Lung (tissue), 12 donors: Measurements from ENCODE around the gene NOC4L. TPM values are rescaled to one million over a fixed set of nuclear protein-coding genes. Genes with fewer than 3 reads are reported as not detected.

Source experiments
- ATAC-seq: fragments of 200-7000 bp; cut with Tn5 transposase; one replicate; pipeline ENCODE4 v1.9.1; 2020; ENCODE audit warnings: moderate number of reproducible peaks; ENCODE audit not compliant: insufficient read depth, low FRiP score
- DNase-seq, 3 donors: peaks; one replicate each; pipeline ENCODE4 v3.0.0-alpha.2; 2013 to 2017
- H3K27ac ChIP-seq, 2 donors: one replicate each; pipeline ENCODE4 v1.5.1; 2013; ENCODE audit warnings: mild to moderate bottlenecking in 2 of 2, moderate library complexity in 2 of 2, control low read depth in 1 of 2, inconsistent platforms in 1 of 2, low read depth in 1 of 2, low read length in 1 of 2
- H3K27me3 ChIP-seq, 3 donors: one replicate each; pipeline ENCODE4 v1.5.1; 2013; ENCODE audit warnings: low read length in 2 of 3; ENCODE audit not compliant: control insufficient read depth in 3 of 3, insufficient read depth in 3 of 3
- H3K36me3 ChIP-seq, 4 donors: one replicate each; pipeline ENCODE4 v1.5.1; 2013; ENCODE audit warnings: low read length in 4 of 4, mild to moderate bottlenecking in 1 of 4, moderate library complexity in 1 of 4; ENCODE audit not compliant: control insufficient read depth in 4 of 4, insufficient read depth in 4 of 4
- H3K4me1 ChIP-seq, 5 donors: one replicate each; pipeline ENCODE4 v1.5.1; 2013; ENCODE audit warnings: low read length in 5 of 5, mild to moderate bottlenecking in 2 of 5, moderate library complexity in 1 of 5; ENCODE audit not compliant: control insufficient read depth in 5 of 5, insufficient read depth in 5 of 5
- H3K4me3 ChIP-seq: one replicate; pipeline ENCODE4 v1.5.1; 2013; ENCODE audit warnings: mild to moderate bottlenecking, control low read depth, moderate library complexity
- H3K9ac ChIP-seq, 2 donors: one replicate each; pipeline ENCODE4 v1.5.1; 2013; ENCODE audit warnings: low read length in 2 of 2, control low read depth in 1 of 2; ENCODE audit not compliant: insufficient read depth in 1 of 2
- H3K9me3 ChIP-seq, 4 donors: one replicate each; pipeline ENCODE4 v1.5.1; 2013; ENCODE audit warnings: low read length in 3 of 4, mild to moderate bottlenecking in 1 of 4, moderate library complexity in 1 of 4; ENCODE audit not compliant: control insufficient read depth in 4 of 4, insufficient read depth in 3 of 4
- CTCF ChIP-seq: IDR thresholded peaks from 2 replicates; pipeline ENCODE4 v1.5.1; 2012; ENCODE audit warnings: mild to moderate bottlenecking; ENCODE audit errors: control extremely low read depth, extremely low read depth
- WGBS, 2 donors: extraction: QIAGEN DNeasy Blood & Tissue Kit; methylation state at CpG; one replicate each; pipeline ENCODE4 v1.1.7; 2013; 5-methylcytosine and 5-hydroxymethylcytosine counted together
- polyA plus RNA-seq, 2 donors: library from polyadenylated mRNA; stranded (reverse); fragments of 200-250 nt; gene quantifications; one replicate each; pipeline ENCODE4 v1.2.1, GENCODE V29; 2013
- total RNA-seq, 2 donors: library from RNA; depleted of rRNA in 1 of 2; stranded (reverse); fragments of >200 nt in 1 of 2; gene quantifications; one replicate each; pipeline ENCODE4 v1.2.1, GENCODE V29; 2014 to 2021
- donor health status: control.
- donor health status: control.
- donor health status: Bipolar disorder and iron deficiency.
- donor health status: healthy.
- donor health status: DM: yes; HTN: yes; CAD: no.

Gene NOC4L
- total and polyA plus RNA-seq, 4 donors = 6.3 to 27.8 (median 25.9) TPM

GRCh38 chr12:132121283-132121682 lies 23.0 kb upstream of the NOC4L start:
- Histone ChIP-seq H3K27me3 (no peaks in the 10 kb centered on the region), H3K4me1 (no peaks in the 10 kb centered on the region), H3K27ac (no peak overlapping the region), H3K9ac (no peak overlapping the region), H3K4me3 (no peak overlapping the region), H3K36me3 (peaks cover 6 to 32% (median 19%) of the 10 kb centered on the region in 4 donors), H3K9me3 (peaks cover 0 to 2% (median 0%) of the 10 kb centered on the region in 4 donors)
- ATAC-seq (no peak), DNase-seq (no peak)
- TF ChIP-seq CTCF = no peak
- WGBS, 2 donors = 95 to 97% methylated on average over 14 of the region's 14 CpGs

GRCh38 chr12:132123970-132124765 lies 20.1 kb upstream of the NOC4L start:
- ATAC-seq (no peak), DNase-seq (no peak)
- WGBS, 2 donors = 88 to 94% methylated on average over 12 of the region's 12 CpGs
- Histone ChIP-seq H3K27me3 (no peaks in the 10 kb centered on the region), H3K4me1 (no peaks in the 10 kb centered on the region), H3K4me3 (no peak overlapping the region), H3K9me3 (peaks cover 0 to 5% (median 2%) of the 10 kb centered on the region in 4 donors), H3K36me3 (peaks cover 13 to 34% (median 23%) of the 10 kb centered on the region in 4 donors), H3K27ac (no peak overlapping the region), H3K9ac (no peak overlapping the region)
- TF ChIP-seq CTCF = no peak

GRCh38 chr12:132124766-132125425 lies 19.4 kb upstream of the NOC4L start:
- no peak overlapping the region for H3K27ac ChIP-seq
- no peaks in the 10 kb centered on the region for H3K4me1 ChIP-seq
- H3K9ac ChIP-seq = no peak overlapping the region
- no peak for ATAC-seq
- no peak overlapping the region for H3K4me3 ChIP-seq
- peaks cover 13 to 34% (median 23%) of the 10 kb centered on the region in 4 donors for H3K36me3 ChIP-seq
- H3K27me3 ChIP-seq = no peaks in the 10 kb centered on the region
- no peak for DNase-seq
- no peak for TF ChIP-seq CTCF
- peaks cover 0 to 5% (median 2%) of the 10 kb centered on the region in 4 donors for H3K9me3 ChIP-seq
- 83 to 86% methylated on average over 19 of the region's 19 CpGs for WGBS, 2 donors
